Epithelial cell of esophagus (primary cell): ENCODE data around the gene PPP2R3A.

Experiments used
- DNase-seq: peaks from one replicate; pipeline ENCODE4 v3.0.0; 2010; ENCODE audit warnings: low read depth
- H3K4me3 ChIP-seq: 2 replicates; pipeline ENCODE4 v1.5.1; 2011; ENCODE audit warnings: mild to moderate bottlenecking, low read length, control low read depth
- TF ChIP-seq, protein P1 (sequence below): IDR thresholded peaks from 2 replicates; pipeline ENCODE4 v1.5.1; 2011; ENCODE audit warnings: low read depth, mild to moderate bottlenecking, low read length, control low read depth, inconsistent platforms; ENCODE audit not compliant: insufficient read depth; ENCODE audit errors: missing control alignments

The PPP2R3A gene

DNA sequence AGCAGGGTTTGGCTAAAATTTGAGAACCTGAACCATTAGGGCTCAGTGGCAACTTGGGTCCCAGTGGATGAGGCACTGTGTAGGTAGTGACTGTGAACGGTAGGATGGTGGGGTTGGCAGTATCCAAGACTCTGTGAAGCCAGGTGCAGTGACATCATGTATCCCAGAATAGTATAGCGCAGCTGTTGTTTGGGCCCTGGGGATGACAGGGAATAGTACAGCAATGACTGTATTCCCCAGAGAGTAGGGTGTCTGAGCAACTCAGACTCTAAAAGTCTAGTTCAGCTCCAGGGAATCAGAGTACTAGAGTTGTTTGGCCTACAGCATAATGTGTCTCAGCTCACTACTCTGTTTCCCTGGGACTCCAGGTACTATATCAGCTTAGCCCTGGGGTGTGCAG is 20.7 kb upstream of the PPP2R3A start:
- TF ChIP-seq, protein P1, sequence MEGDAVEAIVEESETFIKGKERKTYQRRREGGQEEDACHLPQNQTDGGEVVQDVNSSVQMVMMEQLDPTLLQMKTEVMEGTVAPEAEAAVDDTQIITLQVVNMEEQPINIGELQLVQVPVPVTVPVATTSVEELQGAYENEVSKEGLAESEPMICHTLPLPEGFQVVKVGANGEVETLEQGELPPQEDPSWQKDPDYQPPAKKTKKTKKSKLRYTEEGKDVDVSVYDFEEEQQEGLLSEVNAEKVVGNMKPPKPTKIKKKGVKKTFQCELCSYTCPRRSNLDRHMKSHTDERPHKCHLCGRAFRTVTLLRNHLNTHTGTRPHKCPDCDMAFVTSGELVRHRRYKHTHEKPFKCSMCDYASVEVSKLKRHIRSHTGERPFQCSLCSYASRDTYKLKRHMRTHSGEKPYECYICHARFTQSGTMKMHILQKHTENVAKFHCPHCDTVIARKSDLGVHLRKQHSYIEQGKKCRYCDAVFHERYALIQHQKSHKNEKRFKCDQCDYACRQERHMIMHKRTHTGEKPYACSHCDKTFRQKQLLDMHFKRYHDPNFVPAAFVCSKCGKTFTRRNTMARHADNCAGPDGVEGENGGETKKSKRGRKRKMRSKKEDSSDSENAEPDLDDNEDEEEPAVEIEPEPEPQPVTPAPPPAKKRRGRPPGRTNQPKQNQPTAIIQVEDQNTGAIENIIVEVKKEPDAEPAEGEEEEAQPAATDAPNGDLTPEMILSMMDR: no peak
- no peak for DNase-seq
- H3K4me3 ChIP-seq: no peak overlapping the region

DNA sequence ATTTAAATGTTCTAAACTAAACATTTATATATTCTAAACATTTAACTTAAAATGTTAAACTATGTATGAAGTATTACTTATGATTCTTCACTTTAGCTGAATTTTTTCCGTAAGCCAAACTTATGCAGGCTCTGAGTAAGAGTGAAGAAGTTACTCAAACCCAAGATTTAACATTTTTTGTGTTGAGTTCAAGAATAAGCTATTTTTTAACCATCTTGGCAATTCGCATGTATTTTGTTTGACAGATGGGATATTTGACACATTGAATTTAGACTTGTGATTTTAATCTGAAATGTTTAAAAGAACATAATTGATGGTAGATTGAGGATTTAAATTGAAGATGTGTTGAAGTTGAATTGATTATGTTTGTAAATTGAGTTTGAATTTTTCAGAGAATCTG is 14.6 kb upstream of the PPP2R3A start:
- H3K4me3 ChIP-seq: no peak overlapping the region
- TF ChIP-seq, protein P1: no peak
- DNase-seq: no peak

- DNase-seq: no peak
- H3K4me3 ChIP-seq: no peak overlapping the region
- TF ChIP-seq, protein P1: no peak
Observed at GRCh38 chr3:135964160-135964955, 1.2 kb upstream of the PPP2R3A start.

DNA sequence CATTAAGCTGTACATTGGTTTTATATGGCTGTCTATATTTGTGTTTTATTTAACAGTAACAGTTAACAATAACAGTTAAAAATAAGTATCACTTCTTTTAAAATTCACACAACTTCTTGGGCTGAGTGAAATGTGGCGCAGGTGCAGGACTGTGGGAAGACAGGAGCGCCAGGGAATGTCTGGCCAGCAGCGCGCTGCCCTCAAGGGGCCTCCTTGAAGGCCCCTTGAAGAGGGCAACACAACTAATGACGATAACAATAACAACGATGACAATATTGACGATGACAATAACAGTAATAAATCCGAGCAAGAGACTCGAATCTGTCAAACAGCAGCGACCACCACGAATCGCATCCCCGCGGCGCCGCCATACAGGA is 411 bp upstream of the PPP2R3A start:
- no peak for DNase-seq
- TF ChIP-seq, protein P1: no peak
- peak overlapping the region; percentile 43 for H3K4me3 ChIP-seq

- DNase-seq: peak; percentile 81
- peak overlapping the region; percentile 60 for H3K4me3 ChIP-seq
- TF ChIP-seq, protein P1: no peak
Observed at GRCh38 chr3:135966271-135966961, 888 bp downstream of the PPP2R3A start.

DNA sequence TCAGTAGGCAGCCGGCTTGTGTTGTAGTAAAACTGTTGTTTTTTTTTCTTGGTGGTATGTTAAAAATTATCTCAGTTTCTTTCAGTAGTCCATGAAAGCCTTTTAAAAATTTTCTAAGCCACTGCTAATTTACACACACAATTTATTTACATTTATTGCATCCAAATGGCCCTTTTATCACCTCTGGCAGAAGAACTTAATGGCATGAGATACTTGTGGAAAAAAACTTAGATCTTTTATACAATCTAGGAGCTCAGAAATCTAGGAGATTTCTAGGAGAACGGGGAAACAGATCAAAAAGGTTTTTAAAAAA is 1.4 kb downstream of the PPP2R3A start:
- no peak for DNase-seq
- TF ChIP-seq, protein P1: no peak
- H3K4me3 ChIP-seq: peak overlapping the region; percentile 60
